Esophagus muscularis mucosa (tissue), 3 donors: ENCODE data around the gene CCDC88A.

Source experiments
- POLR2A ChIP-seq: fragments of 450-650 bp; IDR thresholded peaks from one replicate; pipeline ENCODE4 v1.6.1; 2017; ENCODE audit warnings: antibody characterized with exemption, moderate library complexity, mild to moderate bottlenecking, low read depth
- POLR2AphosphoS5 ChIP-seq, 2 donors: sonication (generic); formaldehyde crosslinking; IDR thresholded peaks; one replicate each; pipeline ENCODE4 v1.6.1; 2017; ENCODE audit warnings: antibody characterized with exemption in 2 of 2
- TF ChIP-seq, protein P1 (sequence below), 3 experiments: fragments of 200-600 bp in 2 of 3; fragments of 450-650 bp in 1 of 3; sonication (generic) in 2 of 3; IDR thresholded peaks; one replicate each; pipeline ENCODE4 v1.5.1; 2017 to 2019; ENCODE audit warnings: antibody characterized with exemption in 3 of 3, mild to moderate bottlenecking in 2 of 3, moderate library complexity in 1 of 3

GRCh38 chr2:55252832-55253231 lies 166.8 kb downstream of the CCDC88A start:
- TF ChIP-seq, protein P1, sequence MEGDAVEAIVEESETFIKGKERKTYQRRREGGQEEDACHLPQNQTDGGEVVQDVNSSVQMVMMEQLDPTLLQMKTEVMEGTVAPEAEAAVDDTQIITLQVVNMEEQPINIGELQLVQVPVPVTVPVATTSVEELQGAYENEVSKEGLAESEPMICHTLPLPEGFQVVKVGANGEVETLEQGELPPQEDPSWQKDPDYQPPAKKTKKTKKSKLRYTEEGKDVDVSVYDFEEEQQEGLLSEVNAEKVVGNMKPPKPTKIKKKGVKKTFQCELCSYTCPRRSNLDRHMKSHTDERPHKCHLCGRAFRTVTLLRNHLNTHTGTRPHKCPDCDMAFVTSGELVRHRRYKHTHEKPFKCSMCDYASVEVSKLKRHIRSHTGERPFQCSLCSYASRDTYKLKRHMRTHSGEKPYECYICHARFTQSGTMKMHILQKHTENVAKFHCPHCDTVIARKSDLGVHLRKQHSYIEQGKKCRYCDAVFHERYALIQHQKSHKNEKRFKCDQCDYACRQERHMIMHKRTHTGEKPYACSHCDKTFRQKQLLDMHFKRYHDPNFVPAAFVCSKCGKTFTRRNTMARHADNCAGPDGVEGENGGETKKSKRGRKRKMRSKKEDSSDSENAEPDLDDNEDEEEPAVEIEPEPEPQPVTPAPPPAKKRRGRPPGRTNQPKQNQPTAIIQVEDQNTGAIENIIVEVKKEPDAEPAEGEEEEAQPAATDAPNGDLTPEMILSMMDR (IDR thresholded peaks at IDR 0.05) = no peak
- no peak for TF ChIP-seq POLR2A
- no peak for TF ChIP-seq POLR2AphosphoS5 (IDR thresholded peaks at IDR 0.05)
